Right lobe of liver (tissue), 6 donors: ENCODE data around the gene RCE1. TPM values are rescaled to one million over a fixed set of nuclear protein-coding genes. Genes with fewer than 3 reads are reported as not detected.
A peak's percentile ranks its signal among the peaks of the same experiment; 100 is the strongest.

Experiments used
- ATAC-seq, 4 donors: fragments of 200-7000 bp; cut with Tn5 transposase; one replicate each; pipeline ENCODE4 v1.9.1; 2020; ENCODE audit warnings: mild to moderate bottlenecking in 4 of 4, moderate library complexity in 4 of 4
- DNase-seq, 3 donors: peaks; one replicate each; pipeline ENCODE4 v3.0.0-alpha.2; 2020
- H3K27ac ChIP-seq, 3 donors: fragments of 200-600 bp; one replicate each; pipeline ENCODE4 v1.8.0; 2022
- H3K27me3 ChIP-seq, 2 donors: fragments of 200-600 bp; one replicate each; pipeline ENCODE4 v1.8.0; 2022
- H3K36me3 ChIP-seq, 4 donors: fragments of 200-600 bp; sonication (generic) in 1 of 4; one replicate each; pipeline versions ENCODE4 v1.5.1 to v1.8.0; 2017 to 2022; ENCODE audit warnings: control low read depth in 1 of 4
- H3K4me1 ChIP-seq, 4 donors: fragments of 200-600 bp; sonication (generic) in 1 of 4; one replicate each; pipeline versions ENCODE4 v1.5.1 to v1.8.0; 2017 to 2022; ENCODE audit warnings: control low read depth in 1 of 4
- H3K4me3 ChIP-seq, 3 donors: fragments of 200-600 bp; one replicate each; pipeline ENCODE4 v1.8.0; 2022
- H3K9me3 ChIP-seq, 4 donors: fragments of 200-600 bp; sonication (generic) in 1 of 4; one replicate each; pipeline versions ENCODE4 v1.5.1 to v1.8.0; 2017 to 2022; ENCODE audit warnings: control low read depth in 1 of 4
- POLR2A ChIP-seq: fragments of 450-650 bp; IDR thresholded peaks from one replicate; pipeline ENCODE4 v1.6.1; 2017; ENCODE audit warnings: antibody characterized with exemption, mild to moderate bottlenecking
- WGBS: methylation state at CpG from one replicate; pipeline ENCODE4 v1.1.6; 2018; ENCODE audit warnings: low coverage, low lambda C conversion rate; ENCODE audit not compliant: insufficient coverage; ENCODE audit errors: missing lambda C conversion rate; 5-methylcytosine and 5-hydroxymethylcytosine counted together
- intact Hi-C, 2 donors: fragments of 100-400 bp; cut with DNase I; formaldehyde crosslinking; loops; one replicate each; pipeline versions ENCODE4 v1.11.2 to v1.14.1; 2022
- total RNA-seq, 6 experiments: library from RNA; depleted of rRNA in 2 of 6; stranded (reverse); fragments of >200 nt in 2 of 6; fragmentation: NEBNext Ultra II Directional in 3 of 6; extraction: Animal tissue kit (Norgen Biotek cat#: 25700) in 3 of 6; gene quantifications; one replicate each; pipeline versions ENCODE4 v1.1.0 to v1.2.4, GENCODE V29; 2016 to 2023
- TF ChIP-seq, protein P1 (sequence below), 4 donors: fragments of 200-600 bp in 3 of 4; fragments of 450-650 bp in 1 of 4; IDR thresholded peaks; one replicate each; pipeline versions ENCODE4 v1.5.1 to v1.8.0; 2016 to 2022; ENCODE audit warnings: antibody characterized with exemption in 4 of 4, mild to moderate bottlenecking in 2 of 4
- donor health status: DM: no; HTN: yes; CAD: no.
- donor health status: DM: no; HTN: no; CAD: no.
- donor health status: DM: no; HTN: no; CAD: no.
- donor health status: DM: no; HTN: yes; CAD: no.
- donor health status: DM: no; HTN: yes; CAD: no.

Gene RCE1
- total RNA-seq, 6 experiments from 2014 or later: 3.1 to 7.7 (median 4.5) TPM

DNA sequence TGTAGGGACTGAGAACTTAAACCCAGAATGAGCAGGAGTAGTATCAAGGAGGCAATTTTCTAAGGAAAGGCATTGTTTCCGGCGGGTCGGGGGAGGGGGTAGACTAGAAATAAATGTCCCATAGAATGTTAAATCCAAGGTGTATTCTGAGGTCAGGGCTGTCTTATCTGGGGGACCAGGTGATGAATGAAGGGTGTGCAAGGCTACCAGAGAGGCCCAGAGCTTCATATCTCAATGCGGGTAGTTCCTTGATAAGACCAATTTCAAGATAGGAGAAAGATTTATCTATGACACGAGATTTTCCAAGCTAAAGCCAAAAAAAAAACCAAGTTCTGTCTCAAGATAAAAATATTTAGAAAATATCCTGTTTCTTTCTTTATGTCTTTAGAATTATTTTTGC lies 8.3 kb upstream of the RCE1 start:
- TF ChIP-seq POLR2A: no peak
- TF ChIP-seq, protein P1, sequence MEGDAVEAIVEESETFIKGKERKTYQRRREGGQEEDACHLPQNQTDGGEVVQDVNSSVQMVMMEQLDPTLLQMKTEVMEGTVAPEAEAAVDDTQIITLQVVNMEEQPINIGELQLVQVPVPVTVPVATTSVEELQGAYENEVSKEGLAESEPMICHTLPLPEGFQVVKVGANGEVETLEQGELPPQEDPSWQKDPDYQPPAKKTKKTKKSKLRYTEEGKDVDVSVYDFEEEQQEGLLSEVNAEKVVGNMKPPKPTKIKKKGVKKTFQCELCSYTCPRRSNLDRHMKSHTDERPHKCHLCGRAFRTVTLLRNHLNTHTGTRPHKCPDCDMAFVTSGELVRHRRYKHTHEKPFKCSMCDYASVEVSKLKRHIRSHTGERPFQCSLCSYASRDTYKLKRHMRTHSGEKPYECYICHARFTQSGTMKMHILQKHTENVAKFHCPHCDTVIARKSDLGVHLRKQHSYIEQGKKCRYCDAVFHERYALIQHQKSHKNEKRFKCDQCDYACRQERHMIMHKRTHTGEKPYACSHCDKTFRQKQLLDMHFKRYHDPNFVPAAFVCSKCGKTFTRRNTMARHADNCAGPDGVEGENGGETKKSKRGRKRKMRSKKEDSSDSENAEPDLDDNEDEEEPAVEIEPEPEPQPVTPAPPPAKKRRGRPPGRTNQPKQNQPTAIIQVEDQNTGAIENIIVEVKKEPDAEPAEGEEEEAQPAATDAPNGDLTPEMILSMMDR (IDR thresholded peaks at IDR 0.05): no peak
- ATAC-seq (no peak), DNase-seq (no peak)
- Histone ChIP-seq H3K27me3 (no peaks in the 10 kb centered on the region), H3K27ac (no peak overlapping the region), H3K4me1 (no peaks in the 10 kb centered on the region), H3K36me3 (no peaks in the 10 kb centered on the region), H3K4me3 (no peak overlapping the region), H3K9me3 (no peaks in the 10 kb centered on the region)
- 80% methylated on average over 5 of the region's 5 CpGs for WGBS
- intact Hi-C loops: loop anchor here (2.0 to 5.0 kb wide), 2 partner anchors 140 to 143 kb away; no protein-coding TSS in a partner anchor

DNA sequence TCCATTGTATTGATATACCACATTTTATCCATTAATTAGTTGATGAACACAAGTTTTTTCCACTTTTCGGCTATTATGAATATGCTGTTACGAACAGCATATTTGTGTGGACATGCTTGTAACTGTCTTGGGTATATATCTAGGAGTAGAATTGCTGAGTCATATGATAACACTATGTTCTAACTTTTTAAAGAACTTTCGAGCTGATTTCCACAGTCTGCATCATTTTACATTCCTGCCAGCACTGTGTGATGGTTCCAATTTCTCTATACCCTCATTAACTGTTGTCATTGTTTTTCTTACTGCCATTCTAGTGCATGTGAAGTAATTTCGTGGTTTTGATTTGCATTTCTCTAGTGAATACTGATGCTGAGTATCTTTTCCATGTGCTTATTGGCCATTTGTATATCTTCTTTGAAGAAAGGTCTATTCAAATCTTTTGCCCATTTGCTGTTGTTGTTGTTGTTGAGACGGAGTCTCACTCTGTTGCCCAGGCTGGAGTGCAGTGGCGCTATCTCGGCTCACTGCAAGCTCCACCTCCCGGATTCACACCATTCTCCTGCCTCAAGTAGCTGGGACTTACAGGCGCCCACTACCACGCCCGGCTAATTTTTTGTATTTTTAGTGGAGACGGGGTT lies 7.4 kb upstream of the RCE1 start:
- Histone ChIP-seq H3K4me1 (no peaks in the 10 kb centered on the region), H3K36me3 (no peaks in the 10 kb centered on the region), H3K4me3 (no peak overlapping the region), H3K9me3 (no peaks in the 10 kb centered on the region), H3K27me3 (no peaks in the 10 kb centered on the region), H3K27ac (no peak overlapping the region)
- intact Hi-C loops: loop anchor here in 1 of 2 donors (2.0 kb wide), 1 partner anchor 141 kb away; no protein-coding TSS in a partner anchor
- TF ChIP-seq, protein P1 (IDR thresholded peaks at IDR 0.05): no peak
- TF ChIP-seq POLR2A: no peak
- ATAC-seq (no peak), DNase-seq (no peak)
- WGBS: 79% methylated on average over 11 of the region's 12 CpGs

DNA sequence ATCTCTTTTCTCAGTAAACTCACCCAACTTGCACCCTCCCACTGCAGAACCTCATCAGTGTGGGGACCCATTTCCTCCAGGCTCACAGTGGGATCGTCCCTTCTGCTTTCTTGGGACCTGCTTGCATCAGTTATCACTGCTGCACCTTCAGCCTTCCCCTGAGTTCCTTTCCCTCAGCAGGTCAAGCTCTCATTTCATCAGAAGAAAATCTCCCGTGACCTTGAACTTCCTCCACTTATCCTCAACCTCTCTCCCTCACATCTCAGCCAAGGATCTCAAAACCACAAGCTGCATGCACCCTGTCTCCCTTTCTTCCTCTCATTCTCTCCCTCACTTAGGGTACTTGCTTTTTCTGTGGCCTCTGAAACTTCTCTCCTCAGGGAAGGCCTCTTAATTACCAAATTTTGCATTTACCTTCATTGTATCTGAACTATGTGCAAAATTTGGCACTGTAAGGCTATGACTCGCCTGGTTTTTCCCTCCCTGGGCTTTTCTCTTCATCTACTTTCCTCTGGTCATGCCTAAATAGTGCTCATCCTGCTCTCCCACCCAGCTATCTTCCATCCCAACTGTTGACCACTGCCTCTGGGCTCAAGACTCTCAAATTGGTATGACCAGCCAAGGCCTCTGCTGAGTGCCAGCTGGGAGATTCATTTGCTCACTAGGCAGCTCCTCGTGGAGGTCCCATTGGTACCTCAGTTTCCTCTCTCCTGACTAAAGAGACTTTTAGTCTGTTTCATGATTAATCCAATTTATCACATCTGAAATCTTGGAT lies 2.7 kb upstream of the RCE1 start:
- no peak for TF ChIP-seq POLR2A
- TF ChIP-seq, protein P1 (IDR thresholded peaks at IDR 0.05): no peak
- intact Hi-C loops: no loop called here
- no peak overlapping the region for H3K4me3 ChIP-seq
- ATAC-seq (no peak), DNase-seq (no peak)
- H3K4me1 ChIP-seq: peaks cover 0 to 23% (median 3%) of the 10 kb centered on the region in 4 donors
- H3K27me3 ChIP-seq: no peaks in the 10 kb centered on the region
- H3K27ac ChIP-seq: no peak overlapping the region
- 64% methylated on average over 3 of the region's 4 CpGs for WGBS
- no peaks in the 10 kb centered on the region for H3K9me3 ChIP-seq
- H3K36me3 ChIP-seq: peaks cover 0 to 2% (median 0%) of the 10 kb centered on the region in 4 donors

- TF ChIP-seq, protein P1 (IDR thresholded peaks at IDR 0.05): no peak
- no peak for TF ChIP-seq POLR2A
- Histone ChIP-seq H3K27ac (peak overlapping the region in 1 of 3 donors; percentile 90), H3K27me3 (no peaks in the 10 kb centered on the region), H3K36me3 (peaks cover 0 to 7% (median 0%) of the 10 kb centered on the region in 4 donors), H3K9me3 (no peaks in the 10 kb centered on the region), H3K4me1 (peaks cover 0 to 26% (median 3%) of the 10 kb centered on the region in 4 donors), H3K4me3 (peak overlapping the region; percentile 84 to 95 (median 94))
- DNase-seq: no peak
- 84% methylated on average over 6 of the region's 7 CpGs for WGBS
- no peak for ATAC-seq
- intact Hi-C loops: no loop called here
Observed at GRCh38 chr11:66841861-66842260, 1.4 kb upstream of the RCE1 start.
